Right renal pelvis (tissue), 4 donors: Measurements from ENCODE around the gene CD101. TPM values are rescaled to one million over a fixed set of nuclear protein-coding genes. Genes with fewer than 3 reads are reported as not detected.

Experiments
- polyA plus RNA-seq, 4 donors: library from polyadenylated mRNA; unstranded; fragments of 120-200 nt; gene quantifications; one replicate each; pipeline ENCODE4 v1.2.1, GENCODE V29; 2013; ENCODE audit not compliant: insufficient read length in 4 of 4

Gene CD101
- polyA plus RNA-seq, 4 donors, result 1.1 to 2.1 (median 1.7) TPM

Other genes starting within 250 kb of the CD101 start
- gene CD2, start 247.3 kb upstream of the CD101 start, polyA plus RNA-seq, result under 1 TPM in 3 of 4 donors, not detected in 1; 0.10 to 0.45 (median 0.11) TPM
- 10 to 100 TPM; 35.3 to 71.5 (median 59.6) TPM for gene PTGFRN, start 91.8 kb upstream of the CD101 start, polyA plus RNA-seq
- 10 to 100 TPM; 17.3 to 24.9 (median 23.0) TPM for gene TTF2, start 58.6 kb downstream of the CD101 start, polyA plus RNA-seq
- gene TRIM45, start 120.0 kb downstream of the CD101 start, polyA plus RNA-seq, result 10 to 100 TPM; 16.0 to 23.6 (median 17.4) TPM
- 10 to 100 TPM; 14.2 to 27.2 (median 23.1) TPM for gene VTCN1, start 209.2 kb downstream of the CD101 start, polyA plus RNA-seq